OCI-LY7 (cell line): ENCODE measurements around the gene ZFAND2B. TPM values are rescaled to one million over a fixed set of nuclear protein-coding genes. Genes with fewer than 3 reads are reported as not detected.
A peak's percentile ranks its signal among the peaks of the same experiment; 100 is the strongest.

Source experiments
- BruUV-seq: library from RNA; stranded (reverse); fragments of 400-500 nt; replicated peaks from 2 replicates; lab custom pipeline; 2021; lab: Mats Ljungman, UMichigan
- CTCF ChIA-PET: fragments of 300-600 bp; sonication (Branson Sonifier 250); formaldehyde crosslinking; loops from one replicate; lab custom pipeline; 2022; ENCODE audit warnings: antibody characterized with exemption; ENCODE audit not compliant: unreplicated experiment; lab: Charles Lee
- POLR2A ChIA-PET: fragments of 300-600 bp; sonication (Branson Sonifier 250); formaldehyde crosslinking; loops from one replicate; lab custom pipeline; 2022; ENCODE audit warnings: antibody characterized with exemption; lab: Charles Lee
- DNase-seq: peaks from one replicate; pipeline ENCODE4 v3.0.0-alpha.2; 2015; ENCODE audit warnings: low spot score
- H2AFZ ChIP-seq: fragments of 200-600 bp; sonication (generic), shearing (Covaris generic); 2 replicates; pipeline ENCODE4 v1.6.1; 2014; ENCODE audit warnings: mild to moderate bottlenecking, antibody characterized with exemption, low read length, moderate library complexity
- H3K27ac ChIP-seq: fragments of 200-600 bp; sonication (generic); 2 replicates; pipeline ENCODE4 v1.5.1; 2014; ENCODE audit warnings: mixed run types, low read depth, mild to moderate bottlenecking, moderate library complexity, low read length, inconsistent platforms; ENCODE audit not compliant: poor library complexity, severe bottlenecking
- H3K36me3 ChIP-seq: fragments of 200-600 bp; sonication (generic); 2 replicates; pipeline ENCODE4 v1.6.1; 2014; ENCODE audit warnings: mild to moderate bottlenecking, antibody characterized with exemption, low read length, moderate library complexity, mixed read lengths; ENCODE audit not compliant: insufficient read depth
- H3K4me1 ChIP-seq: fragments of 200-600 bp; sonication (generic); 2 replicates; pipeline ENCODE4 v1.5.1; 2014; ENCODE audit warnings: mild to moderate bottlenecking, low read length; ENCODE audit not compliant: insufficient read depth, poor library complexity, severe bottlenecking
- H3K4me2 ChIP-seq: fragments of 200-600 bp; sonication (generic); 2 replicates; pipeline ENCODE4 v1.6.1; 2014; ENCODE audit warnings: mild to moderate bottlenecking, low read length
- H3K4me3 ChIP-seq: fragments of 200-600 bp; sonication (generic); 2 replicates; pipeline ENCODE4 v1.5.1; 2014; ENCODE audit warnings: mild to moderate bottlenecking, low read depth, low read length; ENCODE audit not compliant: poor library complexity, severe bottlenecking
- H3K79me2 ChIP-seq: fragments of 200-600 bp; sonication (generic); 2 replicates; pipeline ENCODE4 v1.6.1; 2016; ENCODE audit warnings: low read depth, mild to moderate bottlenecking, low read length, moderate library complexity, mixed read lengths; ENCODE audit not compliant: insufficient read depth
- H3K9me2 ChIP-seq: fragments of 200-600 bp; sonication (generic); 2 replicates; pipeline ENCODE4 v1.6.1; 2016; ENCODE audit warnings: mild to moderate bottlenecking, low read length, mixed read lengths; ENCODE audit not compliant: insufficient read depth
- H3K9me3 ChIP-seq: fragments of 200-600 bp; sonication (generic); 2 replicates; pipeline ENCODE4 v1.6.1; 2014; ENCODE audit warnings: mild to moderate bottlenecking, mixed run types, low read length, mixed read lengths
- H4K20me1 ChIP-seq: fragments of 200-600 bp; sonication (generic); 2 replicates; pipeline ENCODE4 v1.6.1; 2014; ENCODE audit warnings: mild to moderate bottlenecking, antibody characterized with exemption, low read length, moderate library complexity, mixed read lengths; ENCODE audit not compliant: insufficient read depth
- CTCF ChIP-seq: fragments of 200-600 bp; sonication (generic); conservative IDR thresholded peaks from 2 replicates; pipeline ENCODE4 v1.5.1; 2014; ENCODE audit warnings: mild to moderate bottlenecking, antibody characterized with exemption, low read length, moderate library complexity, mixed read lengths
- EZH2phosphoT487 ChIP-seq: fragments of 200-600 bp; sonication (generic); IDR thresholded peaks from 2 replicates; pipeline ENCODE4 v1.6.1; 2018; ENCODE audit warnings: low read depth, borderline replicate concordance, mild to moderate bottlenecking, mixed run types, antibody characterized with exemption, low read length, moderate library complexity, mixed read lengths
- intact Hi-C: fragments of 100-400 bp; cut with micrococcal nuclease; formaldehyde crosslinking; loops from one replicate; pipeline ENCODE4 v1.10.0; 2022; ENCODE audit not compliant: unreplicated experiment
- total RNA-seq, 2 experiments: library from RNA; depleted of rRNA in 1 of 2; stranded (reverse); fragments of >200 nt in 1 of 2; shearing (Covaris generic) in 1 of 2; gene quantifications; 2 replicates each; pipeline ENCODE4 v1.2.3, GENCODE V29; 2014 to 2022

The ZFAND2B gene
- total RNA-seq, 2 experiments from 2014 or later, result 35.9 to 51.6 TPM

- no TSS peak for BruUV-seq
- ChIA-PET CTCF (interaction anchor here (0.5 to 1.6 kb wide), 3 partner anchors 135 to 502 kb away, joined by 3 to 6 read pairs (median 4); no protein-coding TSS in a partner anchor), POLR2A (interaction anchor here (0.8 kb wide), 1 partner anchor 47 kb away, joined by 3 read pairs; no protein-coding TSS in a partner anchor)
- Histone ChIP-seq H3K79me2 (peaks cover 3% of the 10 kb centered on the region; the same call in 1 of the 2 replicates), H3K4me3 (peak within 1 kb of the TSS; percentile 73), H3K27ac (peak within 1 kb of the TSS; percentile 68), H2AFZ (peak within 1 kb of the TSS; percentile 63; the same call in 1 of the 2 replicates), H3K4me1 (peaks cover 11% of the 10 kb centered on the region), H3K9me3 (no peaks in the 10 kb centered on the region), H3K4me2 (peak within 1 kb of the TSS; percentile 80), H3K9me2 (no peaks in the 10 kb centered on the region), H4K20me1 (no peaks in the 10 kb centered on the region), H3K36me3 (no peaks in the 10 kb centered on the region; the same call in 1 of the 2 replicates)
- peak; percentile 91 for DNase-seq
- TF ChIP-seq CTCF, result peak; percentile 94
- TF ChIP-seq EZH2phosphoT487, result no peak
- intact Hi-C loops, result loop anchor here (1.0 kb wide), 9 partner anchors 16 to 228 kb away; partner anchors contain the start of genes ANKZF1, ATG9A, CNPPD1 and DNAJB2
Measured at GRCh38 chr2:219160186-219161017, 46.2 kb upstream of the ZFAND2B start, which contains the start of gene NHEJ1. Gene NHEJ1 (minus strand): TSS chr2:219160815. CDS start chr2:219158362, 2,453 bp downstream.

GRCh38 chr2:219161097-219161496 lies 45.5 kb upstream of the ZFAND2B start:
- H3K27ac ChIP-seq, result peak overlapping the region; percentile 68
- peak overlapping the region; percentile 73 for H3K4me3 ChIP-seq
- intact Hi-C loops, result no loop called here
- no peaks in the 10 kb centered on the region; the same call in 1 of the 2 replicates for H3K36me3 ChIP-seq
- no peak for DNase-seq
- no peak for TF ChIP-seq EZH2phosphoT487
- TF ChIP-seq CTCF, result no peak
- peaks cover 3% of the 10 kb centered on the region; the same call in 1 of the 2 replicates for H3K79me2 ChIP-seq
- no peaks in the 10 kb centered on the region for H4K20me1 ChIP-seq
- peak overlapping the region; percentile 63; the same call in 1 of the 2 replicates for H2AFZ ChIP-seq
- peaks cover 11% of the 10 kb centered on the region for H3K4me1 ChIP-seq
- no peaks in the 10 kb centered on the region for H3K9me2 ChIP-seq
- H3K9me3 ChIP-seq, result no peaks in the 10 kb centered on the region
- H3K4me2 ChIP-seq, result peak overlapping the region; percentile 80
- CTCF ChIA-PET, result no interaction called here
- BruUV-seq, result no TSS peak
- POLR2A ChIA-PET, result no interaction called here
